Kidney capillary endothelial cell (primary cell): ENCODE results near the gene FZD2.
"Not testable (repeated sequence)": the region's sequence is repeated elsewhere in the genome, so short reads cannot be mapped to it uniquely, and the experiment has no call there.

Experiments
- DNase-seq: peaks from one replicate; pipeline ENCODE4 v3.0.0-alpha.2; 2018; ENCODE audit warnings: low spot score

Gene FZD2

GRCh38 chr17:44578947-44579346, 21.7 kb downstream of the FZD2 start:
- DNase-seq: no peak

DNA sequence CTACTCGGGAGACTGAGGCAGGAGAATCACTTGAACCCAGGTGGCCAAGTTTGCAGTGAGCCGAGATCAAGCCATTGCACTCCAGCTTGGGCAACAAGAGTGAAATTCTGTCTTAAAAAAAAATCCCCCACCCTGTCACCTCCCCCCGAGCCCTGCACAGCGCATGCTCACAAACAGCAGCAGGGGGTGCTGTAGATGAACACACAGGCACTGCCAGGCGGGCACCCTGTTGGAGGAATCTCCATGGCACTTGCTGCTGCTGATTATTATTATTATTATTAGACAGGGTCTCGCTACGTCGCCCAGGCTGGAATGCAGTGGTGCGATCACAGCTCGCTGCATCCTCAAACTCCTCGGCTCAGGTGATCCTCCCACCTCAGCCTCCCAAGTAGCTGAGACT, 24.6 kb downstream of the FZD2 start:
- DNase-seq: no peak

GRCh38 chr17:44584443-44584842, 27.2 kb downstream of the FZD2 start:
- DNase-seq: no peak

DNA sequence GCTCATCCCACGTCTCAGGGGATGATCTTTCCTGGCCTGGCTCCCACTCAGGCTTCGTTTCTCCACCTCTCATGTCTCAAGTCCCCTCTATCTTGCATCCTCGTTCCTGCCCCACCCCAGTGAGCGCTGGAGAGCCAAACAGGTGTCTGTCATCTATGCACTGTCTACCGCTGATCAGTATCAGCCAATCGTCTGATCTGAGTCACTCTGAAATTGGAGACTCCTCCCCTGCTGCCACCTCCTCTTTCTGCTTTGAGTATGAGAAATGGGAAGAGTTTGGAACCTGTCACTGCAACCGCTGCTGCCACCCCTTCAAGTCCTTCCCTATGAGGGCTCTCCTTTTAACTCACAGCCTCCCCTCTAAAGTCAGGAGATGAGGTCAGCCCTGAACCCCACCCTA, 28.0 kb downstream of the FZD2 start:
- no peak for DNase-seq

DNA sequence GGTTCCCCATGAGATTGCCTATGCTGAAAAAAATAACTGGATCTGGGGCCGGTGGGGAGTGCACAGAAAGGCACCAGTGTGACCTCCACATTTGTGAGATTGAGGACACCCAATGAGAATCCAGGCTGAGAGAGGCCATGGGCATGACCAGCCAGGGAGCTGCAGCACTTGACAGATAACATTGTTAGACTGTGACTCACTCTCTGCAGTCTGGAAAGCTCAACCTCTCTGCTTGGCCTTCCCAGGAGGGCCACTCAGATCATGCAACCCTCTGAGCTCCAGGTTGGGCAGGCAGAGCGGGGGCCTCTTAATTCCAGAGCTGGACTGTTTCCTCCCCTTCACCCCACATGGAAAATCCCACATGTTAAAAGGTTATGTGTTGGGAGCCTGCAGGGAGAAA, 30.1 kb downstream of the FZD2 start:
- DNase-seq: peak; percentile 87

- DNase-seq: no peak
Observed at GRCh38 chr17:44589316-44590071, 32.2 kb downstream of the FZD2 start.

- not testable (repeated sequence) for DNase-seq
Observed at GRCh38 chr17:44590072-44590462, 32.8 kb downstream of the FZD2 start.

GRCh38 chr17:44590762-44591161, 33.5 kb downstream of the FZD2 start:
- DNase-seq: not testable (repeated sequence)

GRCh38 chr17:44591206-44591605, 33.9 kb downstream of the FZD2 start:
- DNase-seq: no peak

DNA sequence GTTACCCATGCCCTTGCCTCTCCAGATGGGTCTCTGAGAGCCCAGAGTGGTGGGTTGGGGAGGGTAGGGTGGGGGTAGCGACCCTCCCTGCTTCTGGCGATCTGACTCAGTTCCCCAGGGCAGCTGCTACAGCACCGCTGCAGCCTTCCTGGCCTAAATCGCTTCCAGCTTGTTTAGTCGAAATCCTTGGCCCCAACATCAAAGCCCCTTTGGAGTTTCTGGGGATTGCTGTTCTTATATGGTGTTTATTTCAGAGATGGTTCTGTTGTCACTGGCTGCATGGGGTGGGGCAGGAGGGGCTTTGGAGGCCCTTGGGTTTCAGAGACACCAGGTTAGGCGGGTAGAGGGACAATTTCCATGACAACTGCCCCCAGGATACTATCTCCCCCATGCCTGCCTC, 35.9 kb downstream of the FZD2 start:
- no peak for DNase-seq

GRCh38 chr17:44595216-44595775, 38.0 kb downstream of the FZD2 start:
- no peak for DNase-seq

DNA sequence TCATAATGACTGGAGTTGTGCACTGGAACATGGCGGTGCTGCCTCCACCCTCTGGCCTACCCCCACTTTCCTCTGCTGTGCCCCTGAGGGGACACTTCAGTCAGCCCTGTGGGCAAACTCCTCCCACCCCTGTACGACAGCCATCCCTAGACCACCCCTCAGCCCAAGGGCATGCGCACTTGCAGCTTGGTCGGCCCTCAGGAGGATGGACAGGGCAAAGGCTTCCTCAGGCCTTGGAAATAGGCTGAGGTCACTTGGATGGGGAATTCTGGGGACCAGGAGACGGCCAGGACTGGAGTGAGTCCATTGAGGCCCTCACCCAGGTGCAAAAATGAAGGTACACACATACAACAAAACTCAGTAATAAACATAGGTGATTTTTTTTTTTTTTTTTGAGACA, 41.0 kb downstream of the FZD2 start:
- DNase-seq: no peak

- no peak for DNase-seq
Observed at GRCh38 chr17:44598932-44599297, 41.6 kb downstream of the FZD2 start.

DNA sequence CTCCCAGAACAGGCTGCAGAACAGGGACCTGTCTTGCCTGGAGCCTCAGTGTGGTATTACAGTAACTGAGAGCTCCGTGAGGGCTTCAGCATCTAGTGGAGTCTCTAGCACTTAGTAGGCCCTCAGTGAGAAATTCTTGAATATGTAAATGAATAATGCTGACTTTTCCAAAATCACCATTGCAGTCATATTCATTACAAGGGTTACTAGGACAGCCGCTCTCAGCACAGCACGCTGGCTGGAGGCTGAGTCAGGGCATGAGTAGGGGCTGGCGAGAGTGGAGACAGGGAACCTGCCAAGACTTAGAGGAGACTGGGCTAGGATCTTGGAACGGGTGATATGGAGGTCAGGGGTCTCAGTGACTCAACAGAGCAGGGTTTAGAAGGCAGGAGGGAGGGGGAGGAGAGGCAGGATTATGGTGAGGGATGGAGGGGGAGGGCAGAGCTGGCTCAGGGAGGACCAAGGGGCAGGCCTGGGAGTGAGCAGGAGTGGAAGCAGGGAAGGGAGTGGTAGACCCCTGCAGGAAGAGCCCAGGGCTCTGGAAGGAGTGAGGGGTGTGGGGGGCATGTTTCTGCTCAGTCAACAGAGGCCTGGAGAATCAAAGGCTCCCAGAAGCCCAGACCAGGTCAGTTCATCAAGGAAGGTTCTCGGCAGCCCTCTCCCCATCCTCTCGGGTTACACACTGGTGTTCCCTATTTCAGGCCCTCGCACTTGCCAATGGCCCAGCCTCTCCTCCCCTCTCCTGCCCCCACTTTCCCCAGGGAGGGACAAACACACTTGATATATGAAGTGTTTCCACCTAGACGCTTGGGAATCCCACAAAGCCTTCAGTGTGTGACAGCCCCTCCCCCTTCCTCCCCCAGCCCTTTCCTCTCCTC, 42.3 kb downstream of the FZD2 start:
- peak; percentile 26 for DNase-seq

GRCh38 chr17:44601539-44601938, 44.3 kb downstream of the FZD2 start:
- no peak for DNase-seq

DNA sequence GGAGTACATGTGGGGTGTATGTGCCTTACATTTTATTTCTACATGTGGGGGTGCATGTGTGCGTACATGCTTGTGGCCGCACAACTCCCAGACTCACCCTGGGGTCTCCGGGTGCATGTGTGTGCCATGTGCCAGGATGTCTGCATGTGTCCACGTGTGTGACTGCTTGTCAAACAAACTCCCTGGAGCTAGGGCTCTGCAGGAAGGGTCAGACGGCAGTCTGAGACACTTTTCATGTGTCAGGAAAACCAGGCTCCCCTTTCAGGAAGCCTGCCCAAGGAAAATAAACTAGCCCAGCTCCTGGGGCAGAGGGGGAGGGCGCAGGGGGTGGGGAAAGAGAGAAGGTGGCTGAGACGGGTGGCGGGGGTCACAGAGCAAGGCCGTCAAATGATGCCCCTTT, 44.7 kb downstream of the FZD2 start:
- DNase-seq: no peak

DNA sequence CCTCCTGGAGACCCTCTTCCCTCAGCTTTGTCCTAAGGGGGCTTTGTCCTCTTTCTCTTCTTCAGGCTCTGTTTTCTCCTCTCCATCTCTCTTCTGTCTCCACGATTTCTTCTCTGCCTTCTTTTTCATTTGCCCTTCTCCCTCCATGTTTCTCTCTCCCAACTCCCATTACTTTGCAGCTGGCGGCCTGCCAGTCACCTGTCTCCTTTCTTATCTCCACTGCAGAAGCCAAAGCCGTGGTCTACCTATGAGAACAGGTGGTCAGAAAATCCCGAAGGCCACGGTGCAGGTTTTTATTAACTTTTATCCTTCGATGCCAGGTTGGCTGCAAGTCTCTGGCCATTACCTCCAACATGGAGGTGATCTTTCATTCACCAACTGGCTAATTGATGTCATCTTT, 45.1 kb downstream of the FZD2 start:
- no peak for DNase-seq

DNA sequence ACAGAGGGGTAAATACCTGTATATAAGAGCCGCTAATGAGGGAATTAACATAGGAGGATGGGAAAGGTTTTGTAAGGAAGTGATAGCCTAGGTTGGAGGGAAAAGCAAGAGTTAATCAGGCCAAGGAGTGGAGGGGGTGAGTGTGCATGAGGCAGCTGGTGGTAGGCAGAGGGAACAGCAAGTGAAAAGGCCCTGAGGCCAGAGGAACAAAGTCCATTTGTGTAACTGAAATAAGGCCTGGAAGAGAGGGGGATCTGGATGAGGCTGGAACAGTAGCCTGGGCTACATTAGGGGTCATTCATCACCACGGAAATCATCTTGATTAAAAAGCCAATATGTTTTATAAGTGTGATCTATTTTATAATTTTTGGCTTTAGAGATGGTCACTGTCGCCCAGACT, 45.7 kb downstream of the FZD2 start:
- DNase-seq: no peak

DNA sequence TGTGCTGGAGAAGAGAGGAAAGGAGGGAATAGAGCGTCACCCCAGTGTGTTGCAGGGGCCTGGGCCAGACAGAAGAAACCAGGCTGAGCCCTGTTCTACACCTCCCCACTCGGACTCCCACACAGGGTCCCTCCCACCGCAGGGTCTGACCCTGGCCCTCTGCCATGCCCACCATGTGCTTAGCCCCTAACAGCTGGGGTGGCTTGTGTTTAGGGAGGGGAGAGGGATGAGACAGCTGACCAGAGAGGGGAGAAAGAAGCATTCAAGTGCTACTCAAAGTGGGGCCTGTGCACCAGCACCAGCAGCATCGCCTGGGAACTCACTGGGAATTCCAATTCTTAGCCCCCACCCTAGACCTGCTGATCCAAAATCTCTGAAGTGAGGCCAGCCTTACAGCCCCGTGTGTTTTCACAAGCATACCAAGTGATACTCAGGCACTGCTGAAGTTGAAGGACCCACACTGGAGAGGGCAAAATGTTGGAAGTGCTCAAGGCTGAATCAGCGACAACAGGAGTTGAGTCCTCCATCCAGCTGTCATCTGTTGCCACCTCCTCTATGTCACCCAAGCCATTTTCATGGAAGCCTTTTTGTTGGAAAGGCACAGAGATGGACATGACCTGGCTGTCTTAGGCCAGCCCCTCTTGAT, 47.0 kb downstream of the FZD2 start:
- no peak for DNase-seq

- no peak for DNase-seq
Observed at GRCh38 chr17:44604768-44605485, 47.6 kb downstream of the FZD2 start.

GRCh38 chr17:44606658-44607057, 49.4 kb downstream of the FZD2 start:
- DNase-seq: no peak
